NB4 (cell line): ENCODE data around the gene TRMT2A.

Source experiments
- DNase-seq: peaks from one replicate; pipeline ENCODE4 v3.0.0; 2010; ENCODE audit warnings: low read depth
- H3K4me3 ChIP-seq: one replicate; pipeline ENCODE4 v1.5.1; 2011; ENCODE audit warnings: mild to moderate bottlenecking, low read depth, low read length, moderate library complexity
- CTCF ChIP-seq: IDR thresholded peaks from one replicate; pipeline ENCODE4 v1.5.1; 2012; ENCODE audit warnings: low read depth, low read length
- MAX ChIP-seq: IDR thresholded peaks from 2 replicates; pipeline ENCODE4 v1.6.1; 2011; ENCODE audit warnings: low read depth, low read length
- MYC ChIP-seq: IDR thresholded peaks from 2 replicates; pipeline ENCODE4 v1.6.1; 2011; ENCODE audit warnings: low read depth, low read length
- POLR2A ChIP-seq: IDR thresholded peaks from 2 replicates; pipeline ENCODE4 v1.6.1; 2011; ENCODE audit warnings: mild to moderate bottlenecking; ENCODE audit not compliant: insufficient read length; ENCODE audit errors: extremely low read depth

Gene TRMT2A

GRCh38 chr22:20099099-20099711, 17.8 kb downstream of the TRMT2A start:
- no peak for DNase-seq
- no peak overlapping the region for H3K4me3 ChIP-seq
- TF ChIP-seq MAX, result no peak
- TF ChIP-seq CTCF, result no peak
- no peak for TF ChIP-seq POLR2A
- no peak for TF ChIP-seq MYC

- no peak for TF ChIP-seq CTCF
- DNase-seq, result no peak
- no peak overlapping the region for H3K4me3 ChIP-seq
These were observed 20.2 kb downstream of the TRMT2A start for GRCh38 chr22:20096574-20097420.

GRCh38 chr22:20095521-20095920, 21.5 kb downstream of the TRMT2A start:
- no peak for TF ChIP-seq MYC
- TF ChIP-seq MAX, result no peak
- TF ChIP-seq POLR2A, result no peak
- no peak for TF ChIP-seq CTCF
- DNase-seq, result no peak
- H3K4me3 ChIP-seq, result no peak overlapping the region

- H3K4me3 ChIP-seq, result no peak overlapping the region
- no peak for TF ChIP-seq POLR2A
- no peak for TF ChIP-seq CTCF
- TF ChIP-seq MYC, result no peak
- no peak for TF ChIP-seq MAX
- no peak for DNase-seq
These were observed 22.7 kb downstream of the TRMT2A start for GRCh38 chr22:20094197-20094807.

GRCh38 chr22:20093418-20094196, 23.4 kb downstream of the TRMT2A start:
- DNase-seq, result no peak

More at GRCh38 chr22:20093418-20094196, 23.4 kb downstream of the TRMT2A start:
- no peak overlapping the region for H3K4me3 ChIP-seq
- TF ChIP-seq MYC, result no peak
- no peak for TF ChIP-seq POLR2A
- TF ChIP-seq CTCF, result no peak
- TF ChIP-seq MAX, result no peak
